Hepatocyte (in vitro differentiated cells): Measurements from ENCODE around the gene FAM20A.

Source experiments
- EZH2 ChIP-seq: fragments of 200-600 bp; sonication (generic); IDR thresholded peaks from 2 replicates; pipeline ENCODE4 v1.6.1; 2016; ENCODE audit warnings: antibody characterized with exemption, mild to moderate bottlenecking, borderline replicate concordance
- EZH2phosphoT487 ChIP-seq: fragments of 200-600 bp; sonication (generic); IDR thresholded peaks from one replicate; pipeline ENCODE4 v1.6.1; 2018; ENCODE audit warnings: antibody characterized with exemption, mild to moderate bottlenecking, low read depth, moderate library complexity; ENCODE audit not compliant: unreplicated experiment, severe bottlenecking
- TF ChIP-seq, protein P1 (sequence below): fragments of 200-600 bp; sonication (generic); IDR thresholded peaks from 2 replicates; pipeline ENCODE4 v1.5.1; 2016; ENCODE audit warnings: antibody characterized with exemption, mild to moderate bottlenecking; ENCODE audit not compliant: poor library complexity

DNA sequence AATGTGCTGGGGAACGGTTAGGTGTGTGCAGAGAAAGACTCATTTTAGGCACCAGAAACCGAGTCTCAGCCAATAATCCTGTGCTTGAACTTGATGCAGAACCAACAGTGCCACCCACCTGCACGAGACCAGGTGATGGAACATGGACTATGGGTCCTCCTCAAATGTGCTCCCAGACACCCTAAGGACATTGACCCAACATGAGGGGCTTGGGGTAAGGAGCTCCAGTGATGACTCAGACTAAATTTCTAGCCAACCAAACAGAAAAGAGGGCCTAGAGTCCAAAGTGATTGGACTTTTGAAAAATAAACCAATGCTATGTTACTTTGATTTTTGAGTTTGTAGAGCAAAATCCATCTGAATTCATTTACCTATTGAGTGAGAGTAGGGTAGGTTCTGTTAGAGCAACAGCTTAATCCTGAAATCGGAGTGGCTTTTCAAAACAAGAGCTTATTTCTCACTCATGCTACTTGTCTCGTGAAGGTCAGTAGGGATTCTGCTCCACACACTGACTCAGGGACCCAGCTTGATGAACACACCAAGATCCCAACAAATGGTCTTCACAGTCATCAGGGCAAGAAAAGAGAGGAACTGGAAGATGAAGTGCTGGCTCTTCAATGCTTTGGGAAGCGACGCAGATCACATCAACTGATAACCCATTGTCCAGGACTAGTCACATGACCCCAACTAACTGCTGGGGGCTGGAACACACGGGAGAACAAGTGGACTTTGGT is 21.8 kb downstream of the FAM20A start:
- TF ChIP-seq EZH2, result no peak
- TF ChIP-seq, protein P1, sequence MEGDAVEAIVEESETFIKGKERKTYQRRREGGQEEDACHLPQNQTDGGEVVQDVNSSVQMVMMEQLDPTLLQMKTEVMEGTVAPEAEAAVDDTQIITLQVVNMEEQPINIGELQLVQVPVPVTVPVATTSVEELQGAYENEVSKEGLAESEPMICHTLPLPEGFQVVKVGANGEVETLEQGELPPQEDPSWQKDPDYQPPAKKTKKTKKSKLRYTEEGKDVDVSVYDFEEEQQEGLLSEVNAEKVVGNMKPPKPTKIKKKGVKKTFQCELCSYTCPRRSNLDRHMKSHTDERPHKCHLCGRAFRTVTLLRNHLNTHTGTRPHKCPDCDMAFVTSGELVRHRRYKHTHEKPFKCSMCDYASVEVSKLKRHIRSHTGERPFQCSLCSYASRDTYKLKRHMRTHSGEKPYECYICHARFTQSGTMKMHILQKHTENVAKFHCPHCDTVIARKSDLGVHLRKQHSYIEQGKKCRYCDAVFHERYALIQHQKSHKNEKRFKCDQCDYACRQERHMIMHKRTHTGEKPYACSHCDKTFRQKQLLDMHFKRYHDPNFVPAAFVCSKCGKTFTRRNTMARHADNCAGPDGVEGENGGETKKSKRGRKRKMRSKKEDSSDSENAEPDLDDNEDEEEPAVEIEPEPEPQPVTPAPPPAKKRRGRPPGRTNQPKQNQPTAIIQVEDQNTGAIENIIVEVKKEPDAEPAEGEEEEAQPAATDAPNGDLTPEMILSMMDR, result no peak
- TF ChIP-seq EZH2phosphoT487, result no peak
